NCI-H82 treated with DMSO at 0.1 percent for 48 hours (cell line): Measurements from ENCODE around the gene CELA3B.
"Not testable (repeated sequence)": the region's sequence is repeated elsewhere in the genome, so short reads cannot be mapped to it uniquely, and the experiment has no call there.

Source experiments
- DNase-seq: peaks from one replicate; lab custom pipeline; 2025; ENCODE audit not compliant: unreplicated experiment; lab: John Stamatoyannopoulos, UW

The CELA3B gene

DNA sequence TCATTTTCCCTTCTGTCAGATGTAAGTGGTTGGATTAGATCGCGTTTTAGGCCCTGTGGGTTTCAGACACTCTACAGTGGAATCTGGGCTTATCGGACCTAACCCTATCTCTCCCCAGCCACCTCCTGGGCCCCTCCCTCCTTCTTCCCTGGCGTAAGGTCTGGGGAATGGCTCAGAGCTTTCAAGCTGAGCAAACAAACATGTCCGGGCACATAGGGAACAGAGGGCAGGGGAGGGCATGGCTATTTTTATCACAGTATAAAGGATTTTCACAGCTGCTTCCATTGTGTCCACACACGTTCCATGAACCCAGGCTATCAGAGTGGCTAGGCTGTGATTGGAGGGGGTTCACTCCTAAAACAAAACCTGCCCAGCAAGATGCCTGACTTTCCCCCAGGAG is 2.1 kb upstream of the CELA3B start:
- DNase-seq, result not testable (repeated sequence)

DNA sequence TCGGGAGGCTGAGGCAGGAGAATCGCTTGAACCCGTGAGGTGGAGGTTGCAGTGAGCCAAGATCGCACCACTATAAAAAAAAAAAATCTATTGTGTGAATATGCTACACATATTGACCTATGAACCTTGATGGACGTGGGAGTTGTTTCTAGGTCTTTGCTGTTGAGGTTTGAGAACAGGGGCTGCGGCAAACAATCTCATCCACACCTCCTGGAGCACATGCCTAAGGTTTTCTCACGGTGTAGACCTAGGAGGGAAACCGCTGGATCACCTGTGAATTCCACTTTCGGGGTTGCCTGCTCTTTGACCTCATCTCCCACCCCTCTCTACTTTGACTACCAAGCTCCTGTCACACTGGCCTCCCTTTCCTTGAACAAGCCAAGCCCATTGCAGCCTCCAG is 1.5 kb upstream of the CELA3B start:
- DNase-seq, result not testable (repeated sequence)

DNA sequence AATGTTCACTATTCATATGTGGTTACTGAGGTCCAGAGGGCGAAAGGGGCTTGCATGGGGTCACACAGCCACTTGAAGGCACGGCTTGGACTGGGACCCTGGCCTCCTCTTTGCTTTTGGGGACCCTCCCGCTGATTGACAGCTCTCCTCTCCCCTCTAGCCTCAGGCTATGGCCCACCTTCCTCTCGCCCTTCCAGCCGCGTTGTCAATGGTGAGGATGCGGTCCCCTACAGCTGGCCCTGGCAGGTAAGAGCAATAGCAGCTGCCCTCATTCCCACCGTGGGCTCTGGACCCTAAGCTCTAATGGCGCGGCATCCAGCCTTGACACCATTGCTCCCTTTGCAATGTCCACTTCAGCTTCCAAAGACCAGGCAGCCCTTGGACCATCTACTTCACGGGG is 1.4 kb downstream of the CELA3B start:
- DNase-seq, result not testable (repeated sequence)

DNA sequence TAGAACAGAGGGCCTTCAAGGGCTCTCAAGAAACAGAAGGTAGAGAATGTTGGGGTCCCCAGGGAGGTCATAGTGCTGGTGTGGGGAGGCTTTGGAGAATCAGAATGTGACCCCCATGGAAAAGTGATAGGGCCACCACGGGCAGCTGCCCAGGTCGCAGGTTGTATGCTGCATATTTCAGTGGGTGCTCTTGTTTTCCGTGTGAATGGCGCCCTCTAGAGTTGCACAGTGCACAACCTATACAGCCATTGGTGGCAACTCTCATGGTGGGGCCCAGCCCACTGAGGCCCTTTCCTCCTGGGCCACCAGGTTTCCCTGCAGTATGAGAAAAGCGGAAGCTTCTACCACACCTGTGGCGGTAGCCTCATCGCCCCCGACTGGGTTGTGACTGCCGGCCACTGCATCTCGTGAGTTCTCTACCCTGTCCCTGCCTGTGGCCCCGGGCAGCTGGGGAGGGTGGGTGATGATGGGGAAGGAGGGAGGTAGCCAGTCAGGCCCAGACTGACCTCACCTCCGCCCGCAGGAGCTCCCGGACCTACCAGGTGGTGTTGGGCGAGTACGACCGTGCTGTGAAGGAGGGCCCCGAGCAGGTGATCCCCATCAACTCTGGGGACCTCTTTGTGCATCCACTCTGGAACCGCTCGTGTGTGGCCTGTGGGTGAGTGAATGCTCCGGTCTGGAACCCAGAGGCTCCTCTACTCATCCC is 3.8 kb downstream of the CELA3B start:
- not testable (repeated sequence) for DNase-seq

DNA sequence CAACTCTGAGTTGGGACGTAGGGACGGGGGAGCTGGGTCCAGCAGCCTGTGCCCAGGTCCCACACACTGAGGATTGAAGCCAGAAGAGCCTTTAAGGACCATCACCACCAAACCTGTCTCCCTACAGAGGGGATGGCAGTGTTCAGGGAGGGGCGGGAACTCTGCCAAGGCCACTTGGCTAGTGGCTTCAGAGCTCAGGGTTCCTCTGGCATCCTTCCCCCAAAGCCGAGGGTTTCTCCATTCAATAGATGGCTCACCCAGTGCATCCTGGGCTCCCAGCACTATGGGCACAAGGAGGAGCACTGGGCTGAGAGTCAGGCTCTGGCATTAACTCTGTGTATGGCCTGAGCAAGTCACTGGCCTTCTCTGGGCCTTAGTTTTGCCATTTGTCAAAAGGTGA is 4.4 kb downstream of the CELA3B start:
- not testable (repeated sequence) for DNase-seq

DNA sequence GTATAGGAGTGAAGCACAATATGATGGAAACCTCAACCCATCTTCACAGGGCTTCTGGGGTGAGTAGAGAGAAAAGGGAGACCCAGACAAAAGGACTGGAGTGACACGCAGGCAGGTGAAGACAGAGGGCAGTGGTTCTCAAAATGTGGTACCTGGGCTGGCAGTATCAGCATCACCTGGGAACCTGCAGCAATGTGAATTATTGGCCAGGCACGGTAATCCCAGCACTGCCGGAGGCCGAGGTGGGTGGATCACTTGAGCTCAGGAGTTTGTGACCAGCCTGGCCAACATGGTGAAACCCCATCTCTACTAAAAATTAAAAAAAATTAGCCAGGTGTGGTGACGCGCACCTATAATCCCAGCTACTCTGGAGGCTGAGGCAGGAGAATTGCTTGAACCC is 5.3 kb downstream of the CELA3B start:
- DNase-seq, result not testable (repeated sequence)

DNA sequence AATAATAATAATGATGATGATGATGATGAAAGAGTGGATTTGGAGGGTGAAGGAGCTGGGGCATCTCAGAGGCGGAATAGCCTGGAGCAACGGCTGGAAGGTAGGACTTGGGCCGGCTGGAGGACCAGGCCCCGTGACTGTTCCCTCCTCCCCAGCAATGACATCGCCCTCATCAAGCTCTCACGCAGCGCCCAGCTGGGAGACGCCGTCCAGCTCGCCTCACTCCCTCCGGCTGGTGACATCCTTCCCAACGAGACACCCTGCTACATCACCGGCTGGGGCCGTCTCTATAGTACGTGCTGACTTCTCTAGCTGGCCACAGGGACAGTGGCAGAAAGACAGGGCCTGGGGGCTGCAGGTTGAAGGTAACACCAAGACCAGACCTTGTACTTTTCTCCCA is 6.7 kb downstream of the CELA3B start:
- DNase-seq, result not testable (repeated sequence)

DNA sequence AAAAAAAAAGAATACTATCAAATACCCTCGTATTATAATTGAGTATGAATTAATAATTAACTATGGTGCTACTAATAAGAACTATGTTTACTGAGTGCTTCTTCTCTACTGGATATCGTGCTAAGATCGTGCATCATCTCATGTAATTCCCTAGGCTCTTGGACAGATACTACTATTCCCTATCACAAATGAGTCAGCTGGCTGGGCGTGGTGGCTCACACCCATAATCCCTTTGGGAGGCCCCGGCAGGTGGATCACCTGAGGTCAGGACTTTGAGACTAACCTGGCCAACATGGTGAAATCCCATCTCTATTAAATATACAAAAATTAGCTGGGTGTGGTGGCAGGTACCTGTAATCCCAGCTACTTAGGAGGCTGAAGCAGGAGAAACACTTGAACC is 9.1 kb downstream of the CELA3B start:
- DNase-seq, result not testable (repeated sequence)

DNA sequence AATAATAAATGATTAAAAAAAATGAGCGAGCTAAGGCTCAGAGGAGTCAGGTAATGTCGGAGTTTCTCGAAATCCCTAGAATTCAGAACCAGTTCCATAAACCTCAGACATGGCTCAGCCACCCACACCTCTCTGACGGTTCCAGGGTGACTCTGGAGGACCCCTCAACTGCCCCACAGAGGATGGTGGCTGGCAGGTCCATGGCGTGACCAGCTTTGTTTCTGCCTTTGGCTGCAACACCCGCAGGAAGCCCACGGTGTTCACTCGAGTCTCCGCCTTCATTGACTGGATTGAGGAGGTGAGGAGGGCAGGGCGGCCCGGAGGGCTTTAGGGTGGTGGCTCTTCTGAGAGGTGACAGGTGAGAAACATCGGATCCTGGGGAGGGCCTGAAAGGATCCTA is 9.6 kb downstream of the CELA3B start:
- not testable (repeated sequence) for DNase-seq

DNA sequence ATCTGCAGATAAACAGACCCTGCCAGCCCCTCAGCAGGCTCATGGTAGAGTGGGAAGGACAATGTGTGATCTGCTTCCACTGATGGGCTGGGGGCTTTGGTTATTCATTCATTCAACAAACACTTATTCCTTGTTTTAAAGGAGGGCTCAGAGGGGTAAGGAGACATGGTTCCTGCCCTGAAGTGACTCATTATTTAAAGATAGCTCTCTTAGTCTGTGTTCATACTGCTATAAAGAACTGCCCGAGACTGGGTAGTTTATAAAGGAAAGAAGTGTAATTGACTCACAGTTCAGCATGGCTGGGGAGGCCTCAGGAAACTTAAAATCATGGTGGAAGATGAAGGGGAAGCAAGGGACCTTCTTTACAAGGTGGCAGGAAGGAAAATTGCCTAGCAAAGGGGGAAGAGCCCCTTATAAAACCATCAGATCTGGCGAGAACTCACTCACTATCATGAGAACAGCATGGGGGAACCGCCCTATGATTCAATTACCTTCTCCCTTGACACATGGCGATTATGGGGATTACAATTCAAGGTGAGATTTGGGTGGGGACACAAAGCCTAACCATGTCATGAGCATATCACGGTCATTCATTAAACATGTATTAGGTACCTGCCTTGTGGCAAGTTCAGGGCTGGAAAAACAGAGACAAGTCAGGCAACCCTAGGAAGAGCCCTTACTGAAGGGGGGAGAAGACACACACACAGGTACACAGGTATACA is 13.0 kb downstream of the CELA3B start:
- not testable (repeated sequence) for DNase-seq

DNA sequence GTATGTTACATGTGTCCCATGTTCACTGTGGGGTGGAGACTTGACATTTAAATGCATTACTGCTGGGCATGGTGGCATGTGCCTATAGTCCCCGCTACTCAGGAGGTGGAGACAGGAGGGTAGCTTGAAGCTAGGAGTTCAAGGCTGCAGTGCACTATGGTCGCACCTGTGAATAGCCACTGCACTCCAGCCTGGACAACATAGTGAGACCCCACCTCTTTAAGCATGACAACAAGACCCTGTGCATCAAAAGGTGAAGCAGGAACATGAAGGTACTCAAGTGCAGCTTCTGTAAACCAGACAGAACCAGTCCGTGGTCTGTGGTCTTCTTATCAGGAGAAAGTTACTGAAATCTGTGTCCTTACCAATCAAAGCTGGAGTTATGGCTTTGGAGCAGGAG is 15.4 kb downstream of the CELA3B start:
- DNase-seq, result not testable (repeated sequence)

DNA sequence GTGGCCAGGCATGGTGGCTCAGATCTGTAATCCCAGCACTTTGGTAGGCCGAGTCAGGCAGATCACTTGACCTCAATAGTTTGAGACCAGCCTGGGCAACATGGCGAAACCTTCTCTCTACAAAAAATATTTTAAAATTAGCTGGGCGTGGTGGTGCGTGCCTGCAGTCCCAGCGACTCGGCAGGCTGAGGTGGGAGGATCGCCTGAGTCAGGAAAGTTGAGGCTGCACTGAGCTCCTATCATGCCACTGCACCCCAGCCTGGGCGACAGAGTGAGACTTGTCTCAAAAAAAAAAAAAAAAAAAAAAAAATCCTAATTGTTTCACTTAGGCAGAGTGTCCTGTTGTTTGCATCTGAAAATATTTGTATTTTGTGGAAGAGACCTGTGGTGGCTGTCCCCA is 17.9 kb downstream of the CELA3B start:
- not testable (repeated sequence) for DNase-seq

DNA sequence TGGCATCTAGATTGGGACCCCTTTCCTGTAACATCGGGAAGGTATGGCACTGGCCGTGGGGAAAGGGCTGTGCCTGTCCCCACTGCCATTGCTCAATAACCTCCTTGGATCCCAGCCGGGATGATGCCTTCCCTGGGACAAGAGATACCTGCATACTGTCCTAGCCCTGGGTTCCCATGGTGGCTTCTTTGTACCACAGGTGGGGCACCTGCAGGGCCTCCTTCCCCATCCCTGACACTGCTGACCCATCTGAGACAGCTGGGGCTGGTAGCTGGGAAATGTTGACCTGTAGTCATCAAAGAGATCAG is 19.8 kb downstream of the CELA3B start:
- DNase-seq, result not testable (repeated sequence)

DNA sequence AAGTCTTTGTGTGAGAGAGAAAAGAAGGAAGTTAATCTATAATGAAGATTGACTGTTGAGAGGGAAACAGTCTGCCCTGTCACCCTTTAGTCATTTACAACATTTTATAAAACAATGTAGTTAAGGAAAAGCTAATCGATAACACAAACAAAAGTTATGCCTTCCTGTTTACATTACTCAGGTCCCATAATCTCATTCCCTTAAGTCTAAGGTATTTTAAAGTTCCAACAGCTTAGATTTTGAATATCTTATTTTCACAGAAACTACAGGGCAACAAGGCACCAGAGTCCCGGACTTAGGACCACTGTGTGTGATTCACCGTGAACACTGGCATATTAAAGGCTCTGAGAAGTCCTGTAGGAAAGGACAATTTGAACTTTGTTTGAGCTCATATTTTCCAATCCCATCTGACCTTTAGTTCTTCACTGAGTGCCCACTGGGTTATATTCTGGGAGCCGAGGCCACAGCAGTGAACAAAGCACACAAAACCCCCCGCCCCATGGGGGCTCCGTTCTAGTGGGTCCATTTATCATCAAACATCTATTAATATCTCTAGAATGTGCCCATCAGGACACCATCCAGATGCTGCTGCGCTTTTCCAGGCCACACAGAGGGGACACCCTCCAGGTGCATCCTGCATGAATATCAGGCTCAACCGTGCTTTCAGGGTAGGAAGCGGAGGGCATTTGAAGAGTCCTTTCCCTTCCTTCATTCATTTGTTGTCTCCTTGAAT is 21.2 kb downstream of the CELA3B start:
- not testable (repeated sequence) for DNase-seq

DNA sequence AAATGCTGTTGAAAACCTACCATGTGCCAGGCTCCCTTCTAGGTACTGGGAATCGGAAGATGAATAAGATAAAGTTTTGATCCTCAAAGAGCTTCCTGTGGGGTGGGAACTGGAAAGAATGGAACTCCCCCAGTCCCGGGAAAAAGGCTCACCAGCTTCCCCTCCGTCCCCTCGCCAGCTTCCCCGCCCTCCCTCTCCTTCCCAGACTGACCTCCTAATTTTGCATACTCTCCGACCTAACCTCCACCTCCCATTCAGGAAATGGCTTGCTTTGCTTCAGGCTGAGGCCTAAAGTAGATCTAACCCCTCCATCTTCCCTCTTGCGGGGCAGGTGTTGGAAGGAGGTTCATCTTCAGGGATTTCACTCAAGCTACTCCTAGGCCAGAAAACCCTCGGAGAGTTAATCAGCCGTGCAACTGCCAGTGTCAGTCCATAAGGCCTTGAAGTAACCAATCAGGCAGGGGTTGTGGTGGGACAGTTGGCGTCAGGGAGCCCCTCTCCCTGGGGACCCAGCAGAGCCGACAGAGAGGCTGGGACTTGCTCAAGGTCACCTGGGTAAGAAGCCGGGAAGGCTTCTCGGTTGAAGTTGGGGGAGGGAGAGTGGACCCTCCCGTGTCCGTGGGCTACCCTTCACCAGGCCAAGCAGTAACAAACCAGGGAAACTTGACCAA is 21.9 kb downstream of the CELA3B start:
- not testable (repeated sequence) for DNase-seq

DNA sequence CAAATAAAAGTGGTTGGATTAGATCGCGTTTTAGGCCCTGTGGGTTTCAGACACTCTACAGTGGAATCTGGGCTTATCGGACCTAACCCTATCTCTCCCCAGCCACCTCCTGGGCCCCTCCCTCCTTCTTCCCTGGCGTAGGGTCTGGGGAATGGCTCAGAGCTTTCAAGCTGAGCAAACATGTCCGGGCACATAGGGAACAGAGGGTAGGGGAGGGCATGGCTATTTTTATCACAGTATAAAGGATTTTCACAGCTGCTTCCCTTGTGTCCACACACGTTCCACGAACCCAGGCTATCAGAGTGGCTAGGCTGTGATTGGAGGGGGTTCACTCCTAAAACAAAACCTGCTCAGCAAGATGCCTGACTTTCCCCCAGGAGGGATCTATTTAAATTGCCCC is 22.8 kb downstream of the CELA3B start:
- not testable (repeated sequence) for DNase-seq

DNA sequence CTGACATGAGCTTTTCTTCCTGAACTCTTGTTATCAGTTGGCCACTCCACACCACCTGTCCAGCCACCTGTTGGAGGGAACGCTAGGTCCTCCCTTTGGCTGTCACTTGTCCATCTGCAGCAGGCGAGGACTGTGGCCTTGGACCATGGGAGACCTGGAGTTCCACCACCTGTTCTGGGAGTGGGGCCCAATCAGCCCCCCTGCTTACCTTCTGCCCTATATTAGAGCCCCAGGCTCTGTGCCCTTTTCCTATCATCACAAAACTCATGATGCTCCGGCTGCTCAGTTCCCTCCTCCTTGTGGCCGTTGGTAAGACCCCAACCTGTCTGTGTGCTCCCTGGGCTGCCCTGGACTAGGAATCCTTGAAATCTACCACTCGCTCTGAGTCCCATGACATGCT is 24.6 kb downstream of the CELA3B start, which contains the start of gene CELA3A:
TSS of gene CELA3A (plus strand) at position 249 of the 400 bp plus-strand sequence. CDS start at position 267, 18 bp downstream.
- DNase-seq, result no peak

DNA sequence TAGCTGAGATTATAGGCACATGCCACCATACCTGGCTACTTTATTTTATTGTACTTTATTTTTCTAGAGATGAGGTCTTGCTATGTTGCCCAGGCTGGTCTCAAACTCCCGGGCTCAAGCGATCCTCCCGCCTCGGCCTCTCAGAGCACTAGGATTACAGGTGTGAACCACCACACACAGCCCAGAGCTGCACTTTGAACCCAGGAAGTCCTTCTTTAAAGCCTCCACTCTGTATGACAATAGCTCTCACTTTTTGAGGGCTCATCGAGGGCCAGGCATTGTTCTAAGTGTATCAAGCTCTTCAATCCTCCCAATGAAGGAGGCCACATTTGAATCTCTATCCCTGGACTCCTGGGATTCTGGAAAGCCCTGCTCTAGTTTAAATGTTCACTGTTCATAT is 25.6 kb downstream of the CELA3B start:
- not testable (repeated sequence) for DNase-seq

DNA sequence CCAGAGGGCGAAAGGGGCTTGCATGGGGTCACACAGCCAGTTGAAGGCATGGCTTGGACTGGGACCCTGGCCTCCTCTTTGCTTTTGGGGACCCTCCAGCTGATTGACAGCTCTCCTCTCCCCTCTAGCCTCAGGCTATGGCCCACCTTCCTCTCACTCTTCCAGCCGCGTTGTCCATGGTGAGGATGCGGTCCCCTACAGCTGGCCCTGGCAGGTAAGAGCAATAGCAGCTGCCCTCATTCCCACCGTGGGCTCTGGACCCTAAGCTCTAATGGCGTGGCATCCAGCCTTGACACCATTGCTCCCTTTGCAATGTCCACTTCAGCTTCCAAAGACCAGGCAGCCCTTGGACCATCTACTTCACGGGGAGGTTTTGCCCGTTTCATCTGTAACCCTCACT is 26.1 kb downstream of the CELA3B start:
- DNase-seq, result not testable (repeated sequence)

DNA sequence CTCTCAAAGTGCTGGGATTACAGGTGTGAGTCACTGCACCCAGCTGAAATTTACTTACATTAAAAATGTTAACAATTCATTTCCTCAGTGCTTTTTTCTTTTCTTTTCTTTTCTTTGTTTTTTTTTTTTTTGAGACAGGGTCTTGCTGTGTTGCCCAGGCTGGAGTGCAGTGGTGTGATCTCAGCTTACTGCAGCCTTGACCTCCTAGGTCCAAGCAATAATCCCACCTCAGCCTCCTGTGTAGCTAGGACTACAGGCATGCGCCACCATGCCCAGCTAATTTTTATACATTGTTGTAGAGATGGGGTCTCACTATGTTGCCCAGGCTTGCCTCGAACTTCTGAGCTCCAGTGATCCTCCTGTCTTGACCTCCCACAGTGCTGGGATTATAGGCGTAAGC is 27.1 kb downstream of the CELA3B start:
- not testable (repeated sequence) for DNase-seq
